ENCODE measurements around the gene FGD3.

FGD3 gene

DNA sequence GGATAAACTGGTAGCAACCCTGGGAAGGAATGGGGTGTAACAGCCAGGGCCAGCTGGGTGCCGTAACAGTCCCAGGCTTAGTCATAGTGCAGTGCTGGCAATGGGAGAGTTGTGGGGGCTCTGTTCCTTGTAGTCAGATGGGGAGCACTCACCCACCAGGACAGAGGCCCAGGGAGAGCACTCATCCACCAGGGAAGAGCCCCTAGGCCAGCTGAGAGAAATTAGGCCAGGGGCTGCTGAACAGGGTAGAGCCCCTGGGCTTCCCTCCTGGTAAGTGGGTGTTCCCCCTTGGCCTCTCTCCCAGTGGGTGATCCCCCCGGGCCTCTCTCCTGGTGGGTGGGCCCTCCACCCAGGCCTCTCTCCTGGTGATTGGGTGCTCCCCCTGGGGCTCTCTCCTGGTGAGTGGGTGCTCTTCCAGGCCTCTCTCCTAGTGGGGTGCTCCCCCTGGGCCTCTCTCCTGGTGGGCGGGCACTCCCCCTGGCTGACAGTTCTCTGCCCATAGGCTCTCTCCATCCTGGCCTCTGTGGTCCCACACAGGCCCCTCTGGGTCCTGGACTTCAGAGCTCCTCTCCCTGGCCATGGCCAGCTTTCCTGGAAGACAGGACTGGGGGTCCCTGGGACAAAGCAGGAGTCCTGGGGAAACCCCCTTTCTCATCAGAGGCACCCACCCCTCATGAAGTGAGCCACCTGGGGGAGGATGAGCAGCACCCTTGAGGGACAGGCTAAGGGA is 13.4 kb downstream of the FGD3 start:
- DNase-seq (ENCODE audit: low read depth): no peak

- no peak for DNase-seq (ENCODE audit: low read depth)
These were observed 14.4 kb downstream of the FGD3 start for GRCh38 chr9:92961627-92962302.

DNA sequence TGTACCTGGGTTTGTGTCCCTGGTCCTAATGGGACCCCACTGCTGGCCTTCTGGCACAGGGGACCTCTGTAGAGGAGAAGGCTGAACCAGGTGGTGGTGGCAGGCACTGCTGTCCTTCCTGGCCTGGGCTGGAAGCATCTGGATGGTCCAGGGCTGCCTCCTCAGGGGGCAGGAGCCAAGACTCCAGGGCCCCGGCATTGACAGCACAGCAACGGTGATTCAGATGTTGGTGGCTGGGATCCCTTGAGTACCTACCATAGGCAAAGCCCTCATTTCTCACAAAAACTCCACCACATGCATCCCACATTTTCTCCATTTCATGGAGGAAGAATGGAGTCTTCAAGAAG is 15.0 kb downstream of the FGD3 start:
- DNase-seq (ENCODE audit: low read depth): no peak

DNA sequence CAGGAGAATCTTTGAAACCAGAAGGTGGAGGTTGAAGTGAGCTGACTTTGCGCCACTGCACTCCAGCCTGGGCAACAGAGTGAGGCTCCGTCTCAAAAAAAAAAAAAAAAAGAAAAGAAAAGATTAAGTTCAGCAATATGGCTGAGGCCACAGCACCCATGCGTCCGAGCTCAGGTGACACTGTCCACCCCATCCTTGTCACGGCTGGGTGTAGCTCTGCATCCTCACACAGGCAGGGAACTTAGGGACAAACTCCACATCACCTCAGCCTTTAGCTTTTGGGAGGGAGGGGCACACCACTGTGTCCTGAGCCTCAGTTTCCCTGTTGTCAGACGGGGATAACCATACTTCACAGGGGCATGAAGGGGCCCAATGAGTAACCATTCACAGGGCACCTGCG is 15.5 kb downstream of the FGD3 start:
- no peak for DNase-seq (ENCODE audit: low read depth)

DNA sequence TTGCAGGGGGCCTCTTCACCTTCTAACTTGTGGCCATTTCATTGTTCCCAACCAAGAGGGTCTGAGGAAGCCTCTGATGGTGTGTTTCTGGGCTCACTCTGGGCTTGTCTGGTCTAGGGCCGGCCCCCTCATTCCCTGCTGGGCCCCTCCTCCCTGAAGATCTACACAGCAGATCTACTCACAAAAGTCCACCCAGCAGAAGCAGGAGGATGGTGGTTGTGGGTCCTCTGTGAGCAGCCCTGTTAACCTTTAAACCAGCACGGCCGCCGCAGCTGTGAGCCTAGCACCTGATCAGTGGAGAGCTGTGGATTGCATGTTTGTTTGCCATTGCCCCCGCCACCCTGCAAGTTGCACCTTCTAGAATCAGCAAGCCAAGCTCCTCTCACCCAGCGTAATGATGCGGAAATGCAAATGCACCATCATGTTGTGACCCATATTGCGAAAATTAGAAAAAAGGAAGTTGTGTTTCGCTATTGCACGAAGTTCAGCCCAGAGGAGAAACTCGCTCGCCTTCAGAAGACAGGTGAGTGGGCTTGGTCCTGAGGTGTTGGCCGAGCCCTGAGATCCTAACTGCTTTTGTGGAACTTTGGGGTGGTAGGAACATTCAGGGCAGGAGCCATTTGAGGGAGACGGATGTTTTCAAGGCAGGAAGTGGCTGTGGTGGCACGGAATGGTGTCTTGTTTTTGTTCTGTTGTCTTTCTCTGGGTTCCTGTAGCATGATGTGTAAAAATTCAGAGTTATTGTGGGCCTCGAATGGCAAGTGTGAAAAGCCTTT is 16.7 kb downstream of the FGD3 start:
- DNase-seq (ENCODE audit: low read depth): peak; percentile 68

DNA sequence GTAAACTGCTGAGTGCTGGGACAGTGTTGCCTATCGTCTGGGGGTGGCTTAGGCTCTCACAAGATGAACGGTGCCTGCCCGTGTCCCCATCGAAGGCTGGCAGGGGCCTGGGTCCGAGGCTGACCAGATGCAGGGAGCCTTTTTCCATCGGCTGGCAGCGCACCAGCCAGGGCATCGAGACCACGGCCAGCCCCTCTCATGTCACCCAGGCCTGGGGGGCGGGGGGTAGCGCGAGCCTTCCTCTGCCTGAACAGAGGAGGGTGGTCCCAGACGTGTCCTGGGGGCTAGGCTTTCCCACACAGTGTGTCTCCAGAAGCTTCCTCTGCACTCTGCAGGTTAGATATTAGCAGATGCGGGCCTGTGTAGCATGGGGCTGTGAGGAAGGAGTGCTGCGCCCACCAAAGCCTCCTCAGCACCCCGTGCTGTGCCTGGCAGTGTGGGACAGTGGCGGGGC is 17.3 kb downstream of the FGD3 start:
- DNase-seq (ENCODE audit: low read depth): no peak

DNA sequence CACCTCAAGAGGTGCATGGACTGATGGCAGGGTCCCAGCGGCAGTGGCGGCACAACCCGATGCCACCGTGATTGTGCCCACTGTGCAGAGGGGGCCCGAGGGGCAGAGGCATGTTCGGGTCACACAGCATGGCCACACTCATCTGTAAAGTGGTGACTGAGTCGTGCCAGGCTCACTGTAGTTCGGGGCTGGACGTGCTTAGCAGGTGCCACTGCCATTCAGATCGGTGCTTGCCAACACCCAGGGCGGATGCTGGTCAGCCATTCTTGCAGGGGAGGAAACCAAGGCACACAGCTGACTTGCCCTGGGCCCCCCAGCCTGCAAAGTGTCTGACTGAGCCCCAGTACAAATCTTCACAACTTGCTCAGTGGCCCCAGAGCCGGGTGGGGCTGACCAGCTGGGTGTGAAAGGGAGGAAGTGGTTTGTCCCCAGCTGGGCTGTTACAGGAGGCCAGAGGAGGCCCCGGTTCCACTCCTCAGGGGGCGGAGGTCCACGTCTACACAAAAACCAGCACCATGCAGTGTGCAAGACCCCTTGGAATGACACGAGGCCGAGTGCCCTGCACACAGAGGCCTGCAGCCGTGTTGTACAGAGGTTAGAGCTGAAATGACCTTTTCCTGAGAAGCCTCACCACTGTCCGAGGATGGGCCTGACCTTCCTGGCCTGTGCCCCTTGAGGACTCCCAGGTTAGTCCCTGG is 17.9 kb downstream of the FGD3 start:
- no peak for DNase-seq (ENCODE audit: low read depth)

- DNase-seq (ENCODE audit: low read depth): no peak
These were observed 18.6 kb downstream of the FGD3 start for GRCh38 chr9:92965759-92966517.

GRCh38 chr9:92966518-92966800 is 19.1 kb downstream of the FGD3 start:
- no peak for DNase-seq (ENCODE audit: low read depth)

- no peak for DNase-seq (ENCODE audit: low read depth)
These were observed 20.8 kb downstream of the FGD3 start for GRCh38 chr9:92968081-92968480.

- no peak for DNase-seq (ENCODE audit: low read depth)
These were observed 22.5 kb downstream of the FGD3 start for GRCh38 chr9:92969516-92970466.

DNA sequence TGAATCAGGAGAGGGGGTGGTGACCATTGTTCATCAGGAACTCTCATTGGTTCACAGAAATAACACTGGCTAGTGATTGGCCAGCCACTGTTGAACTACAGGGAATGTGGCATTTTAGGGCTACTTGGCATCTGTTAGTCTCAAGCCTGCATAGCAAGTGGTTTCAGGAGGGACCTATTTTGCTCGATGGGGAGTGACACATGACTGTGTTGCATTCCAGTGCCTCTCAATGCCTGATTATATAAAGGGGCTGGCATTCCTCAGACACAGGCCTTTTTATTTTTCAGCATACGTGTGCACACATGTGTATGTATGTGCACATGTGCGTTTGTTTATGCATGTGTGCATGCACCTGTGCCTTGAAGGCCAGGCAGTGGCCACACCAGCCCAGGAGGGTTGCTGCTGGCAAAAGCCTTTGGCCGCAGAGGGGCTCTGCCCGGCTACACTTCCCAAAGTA is 23.2 kb downstream of the FGD3 start:
- DNase-seq (ENCODE audit: low read depth): no peak

DNA sequence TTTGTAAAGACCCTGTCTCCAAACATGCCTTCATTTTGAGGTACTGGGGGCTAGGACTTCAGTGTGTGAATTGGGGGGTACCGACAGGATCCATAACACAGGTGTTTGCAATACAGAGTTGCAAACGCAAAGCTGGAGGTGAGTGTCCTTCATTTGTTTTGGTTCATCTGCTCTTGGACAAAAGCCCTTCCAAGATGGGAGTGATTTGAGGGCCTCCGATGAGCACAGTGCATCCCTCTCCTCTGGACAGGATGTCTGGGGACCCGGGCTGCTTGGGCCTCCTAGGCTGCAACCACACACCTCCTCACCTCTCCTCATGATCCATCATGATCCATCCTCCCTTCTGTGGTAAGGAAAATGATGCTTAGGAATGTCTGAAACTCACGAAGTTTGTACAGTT is 23.8 kb downstream of the FGD3 start:
- DNase-seq (ENCODE audit: low read depth): no peak

DNA sequence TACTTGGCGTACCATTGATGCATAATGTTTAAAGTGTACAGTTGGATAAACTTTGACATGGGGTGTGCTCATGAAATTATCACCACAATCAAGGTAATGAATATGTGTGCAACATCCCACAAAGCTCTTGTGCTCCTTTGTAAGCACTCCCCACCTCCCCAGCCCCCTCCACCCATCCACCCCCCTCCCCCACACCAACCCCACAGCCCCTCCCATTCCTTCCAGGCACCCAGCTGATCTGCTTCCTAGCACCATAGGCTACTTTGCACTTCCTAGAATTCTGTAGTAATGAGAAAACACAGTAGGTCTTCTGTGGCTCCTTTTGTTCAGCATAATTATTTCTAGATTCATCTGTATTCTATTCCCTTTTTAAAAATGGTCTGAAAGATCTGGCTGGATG is 24.5 kb downstream of the FGD3 start:
- no peak for DNase-seq (ENCODE audit: low read depth)

DNA sequence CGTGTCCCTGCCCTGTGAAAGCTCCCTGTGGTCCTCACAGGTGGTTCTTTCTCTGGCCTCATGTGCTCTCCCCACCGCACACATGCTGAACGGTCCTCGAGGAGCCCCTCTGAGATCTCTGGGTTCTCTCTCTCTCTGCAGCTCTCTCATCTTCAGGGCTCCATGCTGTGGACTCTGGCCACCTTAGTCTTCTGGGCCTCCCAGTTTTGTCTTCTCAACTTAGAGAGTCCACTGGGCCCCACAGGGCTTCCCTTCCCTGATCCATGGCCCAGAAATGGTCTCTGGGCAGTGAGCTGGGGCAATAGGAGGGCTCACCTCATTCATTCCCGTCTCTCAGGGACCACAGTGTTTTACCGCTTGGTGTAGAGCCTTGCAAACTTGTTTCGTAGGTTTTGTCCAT is 26.4 kb downstream of the FGD3 start:
- DNase-seq (ENCODE audit: low read depth): no peak

GRCh38 chr9:92974161-92974661 is 26.9 kb downstream of the FGD3 start:
- no peak for DNase-seq (ENCODE audit: low read depth)

DNA sequence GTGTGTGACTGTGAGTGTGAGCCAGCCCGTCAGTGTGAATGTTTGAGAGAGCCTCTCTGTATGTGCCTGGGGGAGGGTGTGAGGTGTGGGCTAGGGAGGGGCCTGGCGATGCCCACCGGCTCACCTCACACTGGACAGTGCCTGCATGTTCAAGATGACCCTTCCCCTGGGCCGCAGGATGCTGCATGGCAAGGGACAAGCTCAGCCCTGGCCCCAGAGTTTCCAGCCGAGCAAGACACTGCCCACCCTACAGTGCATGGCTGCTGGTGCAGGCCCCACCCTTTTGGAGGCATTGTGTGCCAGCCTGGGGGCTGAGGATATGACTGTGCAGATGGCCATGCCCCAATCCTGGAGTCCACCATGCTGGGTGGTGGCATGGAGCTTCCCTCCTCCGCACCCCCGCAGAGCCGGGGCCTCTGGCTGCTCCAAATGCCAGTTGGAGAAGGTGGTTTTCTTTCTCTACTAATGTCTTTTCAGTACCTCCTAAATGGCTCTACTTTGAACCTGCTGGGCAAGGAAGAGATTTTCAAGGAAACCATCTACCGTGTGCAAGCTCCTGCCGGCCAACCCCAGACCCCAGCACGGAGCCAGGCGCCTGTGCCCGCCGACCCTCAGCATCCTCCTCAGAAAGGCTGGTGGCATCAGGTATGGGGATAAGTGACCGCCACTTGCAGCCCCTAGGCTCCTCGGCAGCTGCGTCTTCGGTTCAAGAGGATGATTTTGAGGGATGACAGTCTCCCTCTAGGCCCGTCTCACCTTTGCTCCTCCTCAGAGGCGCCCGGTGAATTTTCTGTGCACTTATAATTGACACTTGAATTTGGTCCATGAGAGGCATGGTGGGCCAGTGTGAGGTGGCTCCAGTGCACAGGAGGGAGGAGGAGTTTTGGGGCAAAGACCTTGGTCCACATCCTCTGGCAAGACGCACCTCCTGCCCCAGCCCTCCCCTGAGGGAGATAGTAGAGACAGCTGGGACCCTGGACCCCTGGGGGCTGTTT is 27.7 kb downstream of the FGD3 start:
- no peak for DNase-seq (ENCODE audit: low read depth)

- no peak for DNase-seq (ENCODE audit: low read depth)
These were observed 29.1 kb downstream of the FGD3 start for GRCh38 chr9:92976431-92976830.

DNA sequence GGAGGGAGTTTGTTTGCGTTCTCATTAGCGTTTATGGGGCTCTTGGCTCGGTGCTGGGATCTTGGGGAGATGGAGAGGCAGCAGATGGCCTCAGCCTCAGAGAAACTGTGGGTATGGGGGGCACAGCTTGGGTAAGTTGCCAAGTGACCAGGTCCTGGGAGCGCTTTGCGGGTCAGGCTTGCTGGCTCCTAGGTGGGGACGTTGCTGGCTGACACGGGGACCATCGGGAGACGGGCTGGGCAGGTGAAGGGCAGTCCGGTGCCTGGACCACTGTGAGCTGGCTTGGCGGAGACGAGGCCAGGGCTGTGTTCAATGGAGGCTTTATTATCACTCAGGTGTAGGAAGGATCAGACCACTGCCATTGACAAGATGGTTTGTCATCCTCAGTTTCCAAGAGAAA is 30.0 kb downstream of the FGD3 start:
- DNase-seq (ENCODE audit: low read depth): no peak

All from activated gamma-delta T cell treated with anti-CD3 and anti-CD28 coated beads, Interleukin-2, amount 50 U/mL, for 16 hours (primary cell).